GM12892 (cell line): Measurements from ENCODE around the gene TIMM22.
"Not testable (repeated sequence)": the region's sequence is repeated elsewhere in the genome, so short reads cannot be mapped to it uniquely, and the experiment has no call there.

Source experiments
- DNase-seq: peaks from one replicate; pipeline ENCODE4 v3.0.0; 2011; ENCODE audit not compliant: insufficient read length
- FAIRE-seq: peaks from 2 replicates; lab custom pipeline; 2011; peaks lifted over from hg19 to GRCh38; lab: Jason Lieb, UNC
- POLR2A ChIP-seq: IDR thresholded peaks from 2 replicates; pipeline ENCODE4 v1.6.1; 2011; ENCODE audit warnings: low read depth, low read length, control low read depth
- POLR2AphosphoS5 ChIP-seq: IDR thresholded peaks from 2 replicates; pipeline ENCODE4 v1.6.1; 2011; ENCODE audit warnings: low read depth, low read length, control low read depth
- TAF1 ChIP-seq: IDR thresholded peaks from 2 replicates; pipeline ENCODE4 v1.6.1; 2011; ENCODE audit warnings: low read depth, mild to moderate bottlenecking, control low read depth, low read length, borderline replicate concordance

Gene TIMM22

GRCh38 chr17:1037238-1037879 is 40.4 kb downstream of the TIMM22 start:
- no peak for TF ChIP-seq POLR2AphosphoS5
- TF ChIP-seq TAF1, result no peak
- no peak for TF ChIP-seq POLR2A
- no peak for DNase-seq
- FAIRE-seq, result no peak

GRCh38 chr17:1038459-1039122 is 41.7 kb downstream of the TIMM22 start:
- FAIRE-seq, result no peak
- TF ChIP-seq TAF1 (no peak), POLR2AphosphoS5 (no peak), POLR2A (no peak)

GRCh38 chr17:1039123-1039507 is 42.2 kb downstream of the TIMM22 start:
- DNase-seq, result no peak
- TF ChIP-seq TAF1 (no peak), POLR2A (no peak), POLR2AphosphoS5 (no peak)
- FAIRE-seq, result no peak

More at GRCh38 chr17:1038459-1039122, 41.7 kb downstream of the TIMM22 start:
- no peak for DNase-seq

GRCh38 chr17:1039511-1040215 is 42.7 kb downstream of the TIMM22 start:
- FAIRE-seq (no peak), DNase-seq (no peak)
- TF ChIP-seq TAF1, result no peak

GRCh38 chr17:1040216-1040600 is 43.3 kb downstream of the TIMM22 start:
- DNase-seq (no peak), FAIRE-seq (no peak)
- TF ChIP-seq TAF1, result no peak
- no peak for TF ChIP-seq POLR2A
- TF ChIP-seq POLR2AphosphoS5, result no peak

- no peak for DNase-seq
- TF ChIP-seq POLR2A (no peak), TAF1 (no peak), POLR2AphosphoS5 (no peak)
- no peak for FAIRE-seq
Measured at GRCh38 chr17:1041746-1042145, 44.8 kb downstream of the TIMM22 start.

- no peak for FAIRE-seq
Measured at GRCh38 chr17:1042486-1042885, 45.6 kb downstream of the TIMM22 start.

GRCh38 chr17:1043601-1044251 is 46.8 kb downstream of the TIMM22 start:
- FAIRE-seq (no peak), DNase-seq (no peak)
- TF ChIP-seq POLR2AphosphoS5, result no peak
- no peak for TF ChIP-seq POLR2A
- no peak for TF ChIP-seq TAF1

More at GRCh38 chr17:1042486-1042885, 45.6 kb downstream of the TIMM22 start:
- DNase-seq, result no peak
- TF ChIP-seq POLR2A, result no peak
- TF ChIP-seq TAF1, result no peak
- TF ChIP-seq POLR2AphosphoS5, result no peak

GRCh38 chr17:1044387-1045009 is 47.6 kb downstream of the TIMM22 start:
- not testable (repeated sequence) for FAIRE-seq, DNase-seq

- TF ChIP-seq POLR2A, result no peak
- no peak for TF ChIP-seq TAF1
- no peak for TF ChIP-seq POLR2AphosphoS5
- FAIRE-seq (no peak), DNase-seq (no peak)
Measured at GRCh38 chr17:1045456-1045855, 48.5 kb downstream of the TIMM22 start.

GRCh38 chr17:1047177-1047878 is 50.4 kb downstream of the TIMM22 start:
- FAIRE-seq, result no peak
- no peak for DNase-seq
- no peak for TF ChIP-seq POLR2A
- TF ChIP-seq POLR2AphosphoS5, result no peak
- TF ChIP-seq TAF1, result no peak
